Activated naive CD8-positive, alpha-beta T cell treated with anti-CD3 and anti-CD28 coated beads, Interleukin-2, amount 50 U/mL, for 24 hours (primary cell): ENCODE data around the gene UGCG.

Experiments
- ATAC-seq: fragments of 150-1000 bp; cut with Tn5 transposase; one replicate; pipeline ENCODE4 v1.10.0; 2021
- DNase-seq: peaks from one replicate; pipeline ENCODE4 v3.0.0; 2021
- H3K27ac Mint-ChIP-seq: one replicate; pipeline ENCODE4 v1.8.0; 2021; ENCODE audit warnings: mild to moderate bottlenecking, mixed read lengths
- H3K27me3 Mint-ChIP-seq: one replicate; pipeline ENCODE4 v1.8.0; 2021; ENCODE audit warnings: mixed read lengths
- H3K36me3 Mint-ChIP-seq: one replicate; pipeline ENCODE4 v1.8.0; 2021; ENCODE audit warnings: low read depth, mixed read lengths
- H3K4me1 Mint-ChIP-seq: one replicate; pipeline ENCODE4 v1.8.0; 2021; ENCODE audit warnings: mixed read lengths
- H3K4me3 Mint-ChIP-seq: one replicate; pipeline ENCODE4 v1.8.0; 2021; ENCODE audit warnings: mild to moderate bottlenecking, moderate library complexity, mixed read lengths
- H3K9me3 Mint-ChIP-seq: one replicate; pipeline ENCODE4 v1.8.0; 2021; ENCODE audit warnings: mixed read lengths

Gene UGCG

DNA sequence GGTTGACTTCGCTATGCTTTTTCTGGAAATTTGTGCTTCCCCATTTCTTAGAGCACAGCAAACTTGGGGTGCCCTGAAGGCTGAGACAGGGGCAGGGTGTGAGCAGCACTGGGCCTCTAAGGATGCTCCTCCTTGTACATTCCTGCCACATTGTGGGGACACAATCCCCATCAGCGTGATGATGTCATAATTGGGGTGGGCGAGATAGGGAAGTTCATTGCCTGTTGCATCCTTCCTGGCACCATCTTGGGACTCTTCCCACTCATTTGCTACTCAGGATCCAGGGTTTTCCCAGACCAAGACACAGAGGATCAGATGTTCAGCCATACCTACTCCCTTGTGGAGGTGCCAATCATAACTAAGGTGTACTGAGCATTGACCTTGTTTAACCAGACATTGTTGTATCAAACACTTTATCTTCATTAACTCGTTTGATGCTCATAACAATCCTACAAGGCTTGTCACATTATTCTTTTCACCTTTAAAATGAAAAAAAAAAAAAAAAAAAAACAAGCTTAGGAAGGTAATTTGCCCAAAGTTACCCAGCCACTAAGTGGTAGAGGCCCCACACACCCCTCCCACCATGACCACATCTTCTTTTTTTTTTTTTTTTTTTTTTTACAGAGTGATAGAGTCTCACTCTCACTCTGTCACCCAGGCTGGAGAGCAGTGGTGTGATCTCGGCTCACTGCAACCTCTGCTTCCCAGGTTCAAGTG, 87.6 kb downstream of the UGCG start:
- Mint-ChIP-seq H3K36me3 (no peaks in the 10 kb centered on the region), H3K4me3 (no peak overlapping the region), H3K27ac (peak overlapping the region; percentile 67), H3K9me3 (no peaks in the 10 kb centered on the region), H3K4me1 (peaks cover 56% of the 10 kb centered on the region), H3K27me3 (peaks cover 2% of the 10 kb centered on the region)
- no peak for DNase-seq
- ATAC-seq, result no peak
